Progenitor cell of endocrine pancreas (in vitro differentiated cells): ENCODE measurements around the gene CLCN6. TPM values are rescaled to one million over a fixed set of nuclear protein-coding genes. Genes with fewer than 3 reads are reported as not detected.

Source experiments
- DNase-seq: peaks from one replicate; pipeline ENCODE4 v3.0.0; 2021; ENCODE audit warnings: low spot score; ENCODE audit not compliant: unreplicated experiment
- H3K27ac Mint-ChIP-seq: 2 replicates; pipeline ENCODE4 v1.8.0; 2021; ENCODE audit warnings: mild to moderate bottlenecking, moderate library complexity, mixed read lengths
- H3K27me3 Mint-ChIP-seq: 2 replicates; pipeline ENCODE4 v1.8.0; 2021; ENCODE audit warnings: mixed read lengths
- H3K36me3 Mint-ChIP-seq: 2 replicates; pipeline ENCODE4 v1.8.0; 2022; ENCODE audit warnings: mixed read lengths; ENCODE audit not compliant: insufficient read depth
- H3K4me1 Mint-ChIP-seq: 2 replicates; pipeline ENCODE4 v1.8.0; 2021; ENCODE audit warnings: low read depth, mixed read lengths
- H3K4me3 Mint-ChIP-seq: 2 replicates; pipeline ENCODE4 v1.8.0; 2021; ENCODE audit warnings: low read depth, mild to moderate bottlenecking, moderate library complexity, mixed read lengths
- H3K9me3 Mint-ChIP-seq: 2 replicates; pipeline ENCODE4 v1.8.0; 2021; ENCODE audit warnings: low read depth, mixed read lengths
- total RNA-seq: library from RNA; stranded (reverse); gene quantifications from 2 replicates; pipeline ENCODE4 v1.2.1, GENCODE V29; 2021
- TF ChIP-seq, protein P1 (sequence below): fragments of 200-600 bp; sonication (generic); IDR thresholded peaks from one replicate; pipeline ENCODE4 v1.5.0; 2021; ENCODE audit warnings: antibody characterized with exemption, mild to moderate bottlenecking; ENCODE audit not compliant: unreplicated experiment

Gene CLCN6
- total RNA-seq, 1 donor from 2014 or later, result 44.3 TPM

DNA sequence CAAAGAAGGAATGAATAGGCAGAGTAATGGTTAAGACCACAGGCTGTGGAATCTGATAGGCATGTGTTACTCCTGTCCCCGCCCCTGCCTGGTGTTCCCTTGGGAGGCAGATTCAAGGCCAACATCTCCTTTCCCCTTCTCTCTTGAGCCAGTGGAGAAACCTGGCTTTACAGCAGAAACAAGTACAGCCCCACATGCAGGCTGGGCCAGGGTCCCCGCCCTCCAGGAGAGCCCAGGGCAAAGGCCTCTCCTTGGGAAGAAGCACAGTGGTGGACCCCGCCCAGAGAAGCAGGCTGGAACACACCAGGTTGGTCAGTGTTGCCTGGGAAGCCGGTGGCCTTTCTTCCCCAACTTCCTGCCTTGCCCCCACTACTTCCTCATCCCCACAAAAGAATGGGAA lies 37.2 kb upstream of the CLCN6 start:
- Mint-ChIP-seq H3K27me3 (peaks cover 5% of the 10 kb centered on the region), H3K4me1 (no peaks in the 10 kb centered on the region), H3K4me3 (no peak overlapping the region), H3K36me3 (no peaks in the 10 kb centered on the region), H3K9me3 (no peaks in the 10 kb centered on the region), H3K27ac (no peak overlapping the region)
- TF ChIP-seq, protein P1, sequence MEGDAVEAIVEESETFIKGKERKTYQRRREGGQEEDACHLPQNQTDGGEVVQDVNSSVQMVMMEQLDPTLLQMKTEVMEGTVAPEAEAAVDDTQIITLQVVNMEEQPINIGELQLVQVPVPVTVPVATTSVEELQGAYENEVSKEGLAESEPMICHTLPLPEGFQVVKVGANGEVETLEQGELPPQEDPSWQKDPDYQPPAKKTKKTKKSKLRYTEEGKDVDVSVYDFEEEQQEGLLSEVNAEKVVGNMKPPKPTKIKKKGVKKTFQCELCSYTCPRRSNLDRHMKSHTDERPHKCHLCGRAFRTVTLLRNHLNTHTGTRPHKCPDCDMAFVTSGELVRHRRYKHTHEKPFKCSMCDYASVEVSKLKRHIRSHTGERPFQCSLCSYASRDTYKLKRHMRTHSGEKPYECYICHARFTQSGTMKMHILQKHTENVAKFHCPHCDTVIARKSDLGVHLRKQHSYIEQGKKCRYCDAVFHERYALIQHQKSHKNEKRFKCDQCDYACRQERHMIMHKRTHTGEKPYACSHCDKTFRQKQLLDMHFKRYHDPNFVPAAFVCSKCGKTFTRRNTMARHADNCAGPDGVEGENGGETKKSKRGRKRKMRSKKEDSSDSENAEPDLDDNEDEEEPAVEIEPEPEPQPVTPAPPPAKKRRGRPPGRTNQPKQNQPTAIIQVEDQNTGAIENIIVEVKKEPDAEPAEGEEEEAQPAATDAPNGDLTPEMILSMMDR, result no peak
- DNase-seq, result no peak

DNA sequence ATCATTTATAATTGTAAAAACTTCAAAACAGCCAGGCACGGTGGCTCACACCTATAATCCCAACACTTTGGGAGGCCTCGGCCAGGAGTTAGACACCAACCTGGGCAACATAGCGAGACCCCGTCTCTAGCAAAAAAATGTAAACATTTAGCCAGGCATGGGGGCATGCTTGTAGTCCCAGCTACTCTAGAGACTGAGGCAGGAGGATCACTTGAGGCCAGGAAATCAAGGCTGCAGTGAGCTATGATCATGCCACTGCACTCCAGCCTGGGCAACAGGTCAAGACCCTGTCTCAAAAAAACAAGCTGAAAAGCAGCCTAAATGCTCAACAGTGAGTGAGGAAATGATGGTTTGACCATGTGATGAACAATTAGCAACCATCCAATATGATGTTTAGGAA lies 36.7 kb upstream of the CLCN6 start:
- peaks cover 3% of the 10 kb centered on the region for H3K27me3 Mint-ChIP-seq
- no peak overlapping the region for H3K4me3 Mint-ChIP-seq
- H3K4me1 Mint-ChIP-seq, result no peaks in the 10 kb centered on the region
- no peaks in the 10 kb centered on the region for H3K36me3 Mint-ChIP-seq
- TF ChIP-seq, protein P1, result no peak
- H3K9me3 Mint-ChIP-seq, result no peaks in the 10 kb centered on the region
- no peak for DNase-seq
- no peak overlapping the region for H3K27ac Mint-ChIP-seq

DNA sequence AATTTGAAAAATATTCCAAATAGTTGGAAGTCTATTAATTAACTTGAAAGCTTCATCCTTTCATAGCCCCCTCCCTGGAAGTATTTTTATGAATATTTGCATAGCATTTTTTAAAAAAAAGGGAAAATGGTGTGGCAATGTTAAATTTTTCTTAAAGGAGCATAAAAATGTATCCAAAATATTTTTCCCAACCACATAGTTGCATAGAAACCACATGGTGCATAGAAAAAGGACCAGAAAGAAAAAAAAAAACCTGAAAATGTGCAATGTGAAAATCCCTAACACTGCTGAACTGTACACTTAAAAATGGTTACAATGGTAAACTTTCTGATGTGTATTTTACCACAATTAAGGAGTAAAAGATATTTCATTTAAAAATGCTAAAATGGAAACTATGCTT lies 36.0 kb upstream of the CLCN6 start:
- no peak overlapping the region for H3K27ac Mint-ChIP-seq
- TF ChIP-seq, protein P1, result no peak
- no peak overlapping the region for H3K4me3 Mint-ChIP-seq
- H3K9me3 Mint-ChIP-seq, result no peaks in the 10 kb centered on the region
- H3K4me1 Mint-ChIP-seq, result no peaks in the 10 kb centered on the region
- H3K27me3 Mint-ChIP-seq, result peaks cover 3% of the 10 kb centered on the region
- no peaks in the 10 kb centered on the region for H3K36me3 Mint-ChIP-seq
- DNase-seq, result no peak

DNA sequence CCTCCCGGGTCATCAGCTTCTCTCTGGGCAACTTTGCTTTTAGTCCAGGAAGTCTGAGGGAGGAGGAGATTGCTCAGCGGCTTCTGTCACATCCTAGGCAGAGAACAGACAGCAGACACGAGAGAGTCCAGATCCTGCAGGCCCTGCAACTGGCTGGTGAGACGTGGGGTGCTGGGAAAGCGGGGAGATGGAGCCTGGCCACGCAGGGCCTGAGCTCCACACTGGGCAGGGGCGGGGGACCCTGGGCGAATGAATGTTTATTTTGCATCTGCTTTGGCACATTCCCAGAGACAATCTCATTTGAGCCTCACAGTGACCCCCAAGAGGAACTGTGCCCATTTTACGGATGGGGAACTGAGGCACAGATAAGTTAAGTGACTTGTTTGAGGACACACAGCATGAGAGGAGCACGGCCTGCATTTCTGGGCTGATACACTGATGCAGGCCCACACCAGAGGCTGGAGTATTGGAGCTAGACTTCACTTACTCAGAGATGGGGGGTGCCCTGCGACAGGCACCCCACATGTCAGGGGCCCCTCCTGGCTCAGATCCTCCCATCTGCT lies 34.4 kb upstream of the CLCN6 start:
- TF ChIP-seq, protein P1, result no peak
- Mint-ChIP-seq H3K4me1 (no peaks in the 10 kb centered on the region), H3K9me3 (no peaks in the 10 kb centered on the region), H3K27me3 (peaks cover 3% of the 10 kb centered on the region), H3K27ac (no peak overlapping the region), H3K36me3 (no peaks in the 10 kb centered on the region), H3K4me3 (no peak overlapping the region)
- no peak for DNase-seq

DNA sequence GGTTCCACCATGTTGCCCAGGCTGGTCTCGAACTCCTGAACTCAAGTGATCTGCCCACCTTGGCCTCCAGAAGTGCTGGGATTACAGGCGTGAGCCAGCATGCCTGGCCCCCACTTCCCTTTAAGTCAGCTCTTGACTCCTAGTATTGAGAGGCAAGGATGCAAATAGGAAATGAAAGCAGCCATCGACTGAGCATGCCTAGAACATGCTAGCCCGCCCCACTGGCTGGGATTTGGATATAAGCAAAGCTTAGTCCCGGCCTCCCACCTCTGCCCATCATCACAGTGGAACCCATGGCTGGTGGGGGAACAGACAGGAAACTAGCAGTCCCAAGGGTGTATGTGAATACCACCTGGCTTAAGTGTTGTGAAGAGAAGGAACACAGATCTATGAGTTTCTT lies 33.5 kb upstream of the CLCN6 start:
- Mint-ChIP-seq H3K9me3 (no peaks in the 10 kb centered on the region), H3K4me1 (no peaks in the 10 kb centered on the region), H3K4me3 (no peak overlapping the region), H3K27me3 (peaks cover 1% of the 10 kb centered on the region), H3K36me3 (no peaks in the 10 kb centered on the region), H3K27ac (no peak overlapping the region)
- TF ChIP-seq, protein P1, result no peak
- DNase-seq, result no peak
